GM18505 (cell line): ENCODE data around the gene CCDC134.
"Not testable (repeated sequence)": the region's sequence is repeated elsewhere in the genome, so short reads cannot be mapped to it uniquely, and the experiment has no call there.

ENCODE experiments used
- ATAC-seq: cut with Tn5 transposase; IDR thresholded peaks from one replicate; pipeline ENCODE4 v1.9.1; 2021; ENCODE audit not compliant: unreplicated experiment
- POLR2A ChIP-seq: IDR thresholded peaks from 4 replicates; pipeline ENCODE4 v1.6.1; 2011; ENCODE audit warnings: borderline replicate concordance; ENCODE audit not compliant: insufficient read depth, insufficient read length; ENCODE audit errors: extremely low read depth

The CCDC134 gene

DNA sequence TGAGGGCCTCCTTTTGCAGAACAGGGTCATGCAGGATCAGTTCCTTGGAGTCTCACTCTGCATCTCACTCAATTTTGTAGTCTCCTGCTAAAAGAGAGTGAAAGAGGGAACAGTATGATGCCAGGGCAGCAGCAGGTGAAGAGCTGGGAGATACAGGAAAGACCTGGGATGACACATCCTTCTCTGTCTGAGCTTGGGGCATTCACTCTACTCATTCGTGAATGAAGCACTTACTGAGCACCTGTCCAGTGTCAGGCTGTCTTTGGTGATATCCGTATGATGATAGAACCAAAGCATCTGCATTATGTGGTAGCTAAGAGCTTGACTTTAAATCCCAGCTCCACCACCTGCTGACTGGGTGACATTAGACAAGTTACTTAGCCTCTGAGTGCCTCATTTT, 46.8 kb downstream of the CCDC134 start:
- no peak for ATAC-seq
- TF ChIP-seq POLR2A: no peak

DNA sequence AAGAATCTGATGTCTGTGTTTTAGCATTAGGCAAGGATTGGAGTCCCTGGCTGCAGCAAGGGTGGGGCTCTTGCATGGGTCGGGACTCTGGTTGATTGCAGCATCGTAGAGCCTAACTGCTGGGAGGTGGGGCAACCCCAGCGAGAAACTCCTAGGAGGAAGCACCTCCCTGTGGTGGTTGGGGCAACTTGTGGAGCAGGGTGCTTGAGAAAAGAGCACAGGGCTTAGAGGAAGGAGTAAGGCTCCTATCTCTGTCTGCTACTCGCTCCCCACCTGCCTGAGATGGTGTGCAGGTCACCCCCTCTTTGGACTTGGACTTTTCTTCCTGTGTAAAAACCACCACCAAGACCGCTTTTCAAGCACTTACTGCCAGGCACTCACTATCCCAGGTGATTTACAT, 48.0 kb downstream of the CCDC134 start:
- no peak for TF ChIP-seq POLR2A
- ATAC-seq: no peak

DNA sequence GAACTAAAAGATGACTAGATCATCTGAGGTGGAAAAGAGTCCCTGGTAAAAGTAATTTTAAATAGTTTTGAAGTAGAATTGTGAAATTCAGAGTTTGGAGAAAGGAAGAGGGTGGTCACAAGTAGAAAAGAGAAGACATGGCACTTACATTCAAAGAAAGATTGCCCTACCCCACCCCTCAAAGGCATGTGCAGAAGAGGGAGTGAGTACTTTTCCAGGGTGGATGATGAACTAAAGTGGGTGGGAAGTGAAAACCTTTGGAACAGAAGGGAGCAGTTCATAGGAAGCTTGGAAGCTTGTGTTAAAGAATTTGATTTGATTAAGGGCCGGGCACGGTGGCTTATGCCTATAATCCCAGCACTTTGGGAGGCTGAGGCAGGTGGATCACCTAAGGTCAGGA, 56.0 kb downstream of the CCDC134 start:
- TF ChIP-seq POLR2A: no peak
- ATAC-seq: no peak

DNA sequence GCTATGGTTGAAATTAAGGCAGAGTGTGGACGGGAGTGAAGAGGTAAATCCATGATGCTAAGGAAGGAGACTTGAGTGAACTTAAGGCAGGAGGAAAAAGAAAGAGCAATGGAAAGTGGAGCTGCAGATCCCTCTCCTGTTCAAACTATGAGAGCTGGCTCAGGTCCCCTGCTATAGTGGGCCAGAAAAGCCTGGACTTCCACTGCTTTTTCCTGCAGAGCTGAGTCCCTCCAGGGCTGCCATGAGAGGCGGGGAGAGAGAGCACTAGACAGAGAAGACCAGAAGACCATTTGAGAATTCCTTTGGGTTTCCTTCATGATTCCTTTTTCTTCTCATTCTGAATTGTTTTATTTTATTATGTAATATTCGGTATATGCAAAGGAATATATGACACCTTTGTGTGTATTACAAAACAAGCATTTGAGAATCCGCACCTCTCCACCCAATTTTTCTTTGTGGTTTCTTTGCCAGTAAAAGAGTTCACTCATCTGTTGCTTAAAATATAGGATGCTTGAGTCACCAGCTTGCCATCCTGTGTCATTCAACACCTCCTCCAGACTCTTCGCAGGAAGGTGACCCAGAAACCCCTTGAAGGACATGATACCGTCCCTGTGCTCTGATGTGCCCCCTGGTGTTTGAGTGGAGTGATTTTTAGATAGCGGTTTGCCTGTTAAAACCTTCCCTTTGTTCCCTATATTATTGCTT, 56.8 kb downstream of the CCDC134 start:
- TF ChIP-seq POLR2A: no peak
- ATAC-seq: no peak

DNA sequence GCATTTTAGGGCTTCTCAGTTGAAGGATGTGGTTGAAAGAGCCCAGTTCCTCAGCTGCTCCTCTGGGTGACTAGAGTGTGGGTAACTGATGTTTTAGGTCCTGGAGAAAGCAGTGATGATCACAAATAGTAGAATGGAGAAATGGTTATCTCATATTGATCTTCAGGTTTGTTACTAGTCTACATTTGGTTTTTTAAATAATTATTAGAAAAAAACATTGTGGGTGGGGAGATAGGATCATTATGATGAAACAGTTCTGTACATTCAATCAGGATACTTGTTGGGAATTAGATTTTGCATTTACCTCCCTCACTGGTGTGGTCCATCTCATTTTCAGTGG, 57.4 kb downstream of the CCDC134 start:
- no peak for ATAC-seq
- no peak for TF ChIP-seq POLR2A

DNA sequence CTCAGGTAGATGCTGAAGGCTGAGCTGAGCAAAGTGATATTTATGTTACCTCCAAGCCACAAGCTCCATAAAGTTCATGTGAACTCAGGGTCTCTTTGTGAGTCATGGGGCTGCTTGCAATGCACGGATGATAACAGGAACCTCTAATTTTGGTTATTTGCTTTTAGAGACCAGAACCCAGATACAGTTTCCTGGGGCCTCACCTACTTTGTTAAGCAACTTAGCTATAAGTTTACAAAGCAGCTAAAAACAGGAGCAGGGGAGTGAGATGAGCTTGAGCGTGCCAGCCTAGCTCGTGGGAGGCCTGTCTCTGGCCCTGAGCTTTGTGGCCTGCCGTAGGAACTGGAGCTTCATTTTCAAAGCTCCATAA, 61.7 kb downstream of the CCDC134 start:
- ATAC-seq: peak; percentile 40
- TF ChIP-seq POLR2A: peak; percentile 71

DNA sequence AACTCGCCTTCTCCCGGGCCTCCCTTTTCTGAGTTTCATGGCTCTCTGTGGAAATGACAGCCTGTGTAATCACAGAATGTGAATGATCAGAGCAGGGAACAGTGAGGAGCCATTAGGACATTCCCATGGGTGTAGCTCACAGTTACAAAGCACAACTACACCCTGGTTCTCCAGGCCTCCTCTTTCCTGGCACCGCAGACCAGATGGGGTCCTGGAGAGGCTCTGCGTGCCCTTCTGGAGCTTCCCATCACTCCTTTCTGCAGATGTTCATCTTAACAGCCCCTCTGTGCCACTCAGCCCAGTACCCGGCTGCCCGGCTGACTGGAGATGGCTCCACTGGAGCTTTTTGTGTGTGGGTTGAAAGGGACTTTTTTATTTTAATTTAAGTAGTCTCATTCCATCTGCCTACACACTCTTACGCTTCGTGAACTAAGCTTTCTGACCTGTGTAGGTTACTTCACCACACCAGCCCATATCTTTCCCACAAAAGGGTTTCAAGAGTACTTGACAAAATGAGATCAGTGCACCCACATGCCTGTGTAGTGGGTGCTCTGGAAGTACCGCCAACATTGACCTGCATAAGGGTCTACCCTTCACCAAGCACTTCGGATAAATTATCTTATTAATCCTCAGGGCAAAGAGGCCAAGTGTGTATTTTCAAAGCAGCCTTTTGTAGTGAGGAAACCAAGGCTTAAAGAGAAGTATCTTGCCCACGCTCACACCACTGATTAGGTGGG, 62.2 kb downstream of the CCDC134 start:
- peak; percentile 38 for ATAC-seq
- TF ChIP-seq POLR2A: no peak

DNA sequence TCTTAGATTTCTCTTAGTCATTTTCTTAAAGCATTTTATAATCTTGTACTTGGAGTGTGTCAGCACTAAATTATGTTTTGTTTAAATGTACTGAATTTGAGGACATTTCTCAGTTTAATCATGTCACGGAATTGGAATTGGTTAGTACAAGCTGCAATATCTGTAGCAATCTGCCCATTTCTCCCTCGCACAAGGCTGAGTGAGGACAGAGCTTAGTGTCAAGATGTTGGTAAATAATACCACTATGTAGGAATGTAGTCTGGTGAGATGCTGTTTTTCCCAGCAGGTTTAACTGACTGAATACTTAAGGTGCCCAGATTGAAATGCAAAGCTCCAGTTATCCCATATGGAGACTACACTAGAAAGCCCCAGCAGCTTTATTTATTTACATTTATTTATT, 63.0 kb downstream of the CCDC134 start:
- no peak for ATAC-seq
- TF ChIP-seq POLR2A: no peak

DNA sequence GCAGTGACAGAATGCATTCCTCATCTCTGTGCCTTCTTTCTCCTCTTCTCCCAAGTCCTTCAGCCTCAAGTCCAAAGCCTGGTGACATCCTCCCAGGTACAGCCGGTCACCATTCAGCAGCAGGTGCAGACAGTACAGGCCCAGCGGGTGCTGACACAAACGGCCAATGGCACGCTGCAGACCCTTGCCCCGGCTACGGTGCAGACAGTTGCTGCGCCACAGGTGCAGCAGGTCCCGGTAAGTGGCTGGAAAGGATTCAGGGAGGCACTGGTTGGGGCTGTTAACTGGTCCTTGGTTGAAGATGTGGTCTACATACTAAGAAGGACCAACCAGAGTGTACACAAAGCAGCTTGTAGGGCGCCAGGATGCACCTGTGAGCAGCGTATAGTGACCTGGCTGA, 68.1 kb downstream of the CCDC134 start:
- ATAC-seq: no peak
- no peak for TF ChIP-seq POLR2A

DNA sequence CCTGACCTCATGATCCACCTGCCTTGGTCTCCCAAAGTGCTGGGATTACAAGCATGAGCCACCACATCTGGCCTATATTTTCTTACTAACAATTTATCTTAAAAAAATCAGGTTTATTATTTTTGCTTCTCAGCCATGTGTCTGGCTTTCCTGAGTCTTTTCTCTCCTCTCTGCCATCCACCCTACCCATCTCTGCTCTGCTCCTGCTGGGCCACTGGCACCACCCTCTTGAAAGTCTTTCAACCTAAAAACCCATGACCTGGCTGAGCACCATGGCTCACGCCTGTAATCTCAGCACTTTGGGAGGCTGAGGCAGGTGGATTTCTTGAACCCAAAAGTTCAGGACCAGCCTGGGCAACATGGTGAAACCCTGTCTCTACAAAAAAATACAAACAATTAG, 69.6 kb downstream of the CCDC134 start:
- not testable (repeated sequence) for ATAC-seq

DNA sequence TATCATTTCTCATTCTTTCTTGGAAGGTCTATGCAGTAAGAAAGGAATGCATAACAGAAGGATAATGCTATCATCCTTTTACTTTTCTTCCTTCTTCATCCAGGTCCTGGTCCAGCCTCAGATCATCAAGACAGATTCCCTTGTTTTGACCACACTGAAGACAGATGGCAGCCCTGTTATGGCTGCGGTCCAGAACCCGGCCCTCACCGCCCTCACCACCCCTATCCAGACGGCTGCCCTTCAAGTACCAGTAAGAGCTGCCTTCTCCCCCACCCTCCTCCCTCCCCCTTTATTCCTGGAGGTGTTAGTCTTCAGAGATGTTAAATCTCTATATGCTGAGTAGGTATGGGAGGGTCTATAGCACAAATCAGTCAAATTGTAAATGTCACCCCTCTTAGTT, 70.3 kb downstream of the CCDC134 start:
- TF ChIP-seq POLR2A: no peak

DNA sequence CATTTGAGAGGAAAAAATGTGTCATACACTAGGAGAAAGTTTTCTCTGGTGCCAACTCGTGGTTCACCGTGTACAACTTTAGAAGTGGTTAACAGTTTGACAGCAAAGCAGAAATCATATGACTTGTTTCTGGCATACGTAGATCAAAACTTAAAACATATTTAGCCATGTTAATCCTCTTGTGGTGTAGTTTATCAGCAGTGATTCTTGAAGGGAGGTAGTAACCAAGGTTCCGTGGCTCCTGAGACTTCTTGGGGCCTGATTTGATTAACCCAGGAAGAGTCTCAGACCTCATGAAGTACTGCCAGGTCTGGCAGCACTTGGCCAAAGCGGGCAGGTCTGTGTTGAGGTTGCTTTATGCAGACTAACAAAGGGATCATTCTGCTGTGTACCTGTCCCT, 72.9 kb downstream of the CCDC134 start:
- no peak for ATAC-seq
- TF ChIP-seq POLR2A: no peak

More for the DNA sequence above, 70.3 kb downstream of the CCDC134 start:
- ATAC-seq: no peak

DNA sequence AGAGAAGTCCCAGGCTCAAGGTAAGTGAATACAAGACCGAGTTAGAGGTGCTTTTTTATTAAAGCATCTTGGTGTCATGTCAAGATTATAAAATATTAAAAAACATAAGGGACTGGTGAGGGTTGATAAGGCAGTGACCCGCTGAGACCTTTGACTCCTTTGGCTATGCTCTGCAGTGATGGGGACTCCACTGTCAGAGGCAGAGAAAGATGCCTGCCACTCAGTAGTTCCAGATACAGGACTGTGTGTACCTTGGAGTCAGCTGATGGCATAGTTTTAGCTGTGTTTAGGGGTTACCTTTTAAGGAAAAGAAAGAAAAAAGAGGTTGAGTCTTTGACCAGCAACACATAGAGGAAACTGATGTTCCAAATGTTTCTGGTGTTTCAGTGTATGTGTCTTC, 73.6 kb downstream of the CCDC134 start:
- no peak for TF ChIP-seq POLR2A
- ATAC-seq: no peak

DNA sequence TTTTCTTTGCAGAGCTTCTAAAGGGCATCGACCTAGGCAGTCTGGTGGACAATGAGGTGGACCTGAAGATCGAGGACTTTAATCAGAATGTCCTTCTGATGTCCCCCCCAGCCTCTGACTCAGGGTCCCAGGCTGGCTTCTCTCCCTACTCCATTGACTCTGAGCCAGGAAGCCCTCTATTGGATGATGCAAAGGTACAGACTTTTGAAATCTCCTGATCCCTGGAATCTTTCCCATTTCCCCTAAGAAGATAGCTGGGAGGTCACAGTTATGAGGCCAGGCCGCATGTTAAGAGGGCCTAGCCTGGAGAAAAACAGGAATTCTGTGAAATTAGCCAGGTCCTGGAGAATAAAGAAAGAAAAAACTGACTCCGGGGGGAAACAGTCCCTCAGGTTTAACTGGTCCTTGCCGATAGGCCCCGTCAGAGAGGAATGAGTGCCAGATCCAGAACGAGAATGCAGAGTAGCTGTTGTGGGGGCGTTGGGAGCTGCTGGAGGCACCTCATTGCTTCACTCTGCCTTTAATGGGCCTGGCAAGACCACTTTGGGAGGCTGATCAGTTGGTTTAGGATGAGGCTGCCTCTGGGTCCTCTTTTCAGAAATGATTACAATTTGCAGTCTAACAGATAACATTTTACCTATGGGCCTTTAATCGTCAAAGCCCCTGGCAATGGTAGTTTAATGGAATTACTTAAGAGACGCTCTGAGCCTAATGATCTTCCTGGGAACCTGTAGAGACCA, 75.2 kb downstream of the CCDC134 start:
- ATAC-seq: no peak
- TF ChIP-seq POLR2A: no peak
